OCI-LY7 (cell line): ENCODE results near the gene IL6R. TPM values are rescaled to one million over a fixed set of nuclear protein-coding genes. Genes with fewer than 3 reads are reported as not detected.

Source experiments
- BruUV-seq: library from RNA; stranded (reverse); fragments of 400-500 nt; replicated peaks from 2 replicates; lab custom pipeline; 2021; lab: Mats Ljungman, UMichigan
- CTCF ChIA-PET: fragments of 300-600 bp; sonication (Branson Sonifier 250); formaldehyde crosslinking; loops from one replicate; lab custom pipeline; 2022; ENCODE audit warnings: antibody characterized with exemption; ENCODE audit not compliant: unreplicated experiment; lab: Charles Lee
- POLR2A ChIA-PET: fragments of 300-600 bp; sonication (Branson Sonifier 250); formaldehyde crosslinking; loops from one replicate; lab custom pipeline; 2022; ENCODE audit warnings: antibody characterized with exemption; lab: Charles Lee
- DNase-seq: peaks from one replicate; pipeline ENCODE4 v3.0.0-alpha.2; 2015; ENCODE audit warnings: low spot score
- H2AFZ ChIP-seq: fragments of 200-600 bp; sonication (generic), shearing (Covaris generic); 2 replicates; pipeline ENCODE4 v1.6.1; 2014; ENCODE audit warnings: mild to moderate bottlenecking, antibody characterized with exemption, low read length, moderate library complexity
- H3K27ac ChIP-seq: fragments of 200-600 bp; sonication (generic); 2 replicates; pipeline ENCODE4 v1.5.1; 2014; ENCODE audit warnings: mixed run types, low read depth, mild to moderate bottlenecking, moderate library complexity, low read length, inconsistent platforms; ENCODE audit not compliant: poor library complexity, severe bottlenecking
- H3K36me3 ChIP-seq: fragments of 200-600 bp; sonication (generic); 2 replicates; pipeline ENCODE4 v1.6.1; 2014; ENCODE audit warnings: mild to moderate bottlenecking, antibody characterized with exemption, low read length, moderate library complexity, mixed read lengths; ENCODE audit not compliant: insufficient read depth
- H3K4me1 ChIP-seq: fragments of 200-600 bp; sonication (generic); 2 replicates; pipeline ENCODE4 v1.5.1; 2014; ENCODE audit warnings: mild to moderate bottlenecking, low read length; ENCODE audit not compliant: insufficient read depth, poor library complexity, severe bottlenecking
- H3K4me2 ChIP-seq: fragments of 200-600 bp; sonication (generic); 2 replicates; pipeline ENCODE4 v1.6.1; 2014; ENCODE audit warnings: mild to moderate bottlenecking, low read length
- H3K4me3 ChIP-seq: fragments of 200-600 bp; sonication (generic); 2 replicates; pipeline ENCODE4 v1.5.1; 2014; ENCODE audit warnings: mild to moderate bottlenecking, low read depth, low read length; ENCODE audit not compliant: poor library complexity, severe bottlenecking
- H3K79me2 ChIP-seq: fragments of 200-600 bp; sonication (generic); 2 replicates; pipeline ENCODE4 v1.6.1; 2016; ENCODE audit warnings: low read depth, mild to moderate bottlenecking, low read length, moderate library complexity, mixed read lengths; ENCODE audit not compliant: insufficient read depth
- H3K9me2 ChIP-seq: fragments of 200-600 bp; sonication (generic); 2 replicates; pipeline ENCODE4 v1.6.1; 2016; ENCODE audit warnings: mild to moderate bottlenecking, low read length, mixed read lengths; ENCODE audit not compliant: insufficient read depth
- H3K9me3 ChIP-seq: fragments of 200-600 bp; sonication (generic); 2 replicates; pipeline ENCODE4 v1.6.1; 2014; ENCODE audit warnings: mild to moderate bottlenecking, mixed run types, low read length, mixed read lengths
- H4K20me1 ChIP-seq: fragments of 200-600 bp; sonication (generic); 2 replicates; pipeline ENCODE4 v1.6.1; 2014; ENCODE audit warnings: mild to moderate bottlenecking, antibody characterized with exemption, low read length, moderate library complexity, mixed read lengths; ENCODE audit not compliant: insufficient read depth
- EZH2phosphoT487 ChIP-seq: fragments of 200-600 bp; sonication (generic); IDR thresholded peaks from 2 replicates; pipeline ENCODE4 v1.6.1; 2018; ENCODE audit warnings: low read depth, borderline replicate concordance, mild to moderate bottlenecking, mixed run types, antibody characterized with exemption, low read length, moderate library complexity, mixed read lengths
- intact Hi-C: fragments of 100-400 bp; cut with micrococcal nuclease; formaldehyde crosslinking; loops from one replicate; pipeline ENCODE4 v1.10.0; 2022; ENCODE audit not compliant: unreplicated experiment
- total RNA-seq, 2 experiments: library from RNA; depleted of rRNA in 1 of 2; stranded (reverse); fragments of >200 nt in 1 of 2; shearing (Covaris generic) in 1 of 2; gene quantifications; 2 replicates each; pipeline ENCODE4 v1.2.3, GENCODE V29; 2014 to 2022
- TF ChIP-seq, protein P1 (sequence below): fragments of 200-600 bp; sonication (generic); conservative IDR thresholded peaks from 2 replicates; pipeline ENCODE4 v1.5.1; 2014; ENCODE audit warnings: mild to moderate bottlenecking, antibody characterized with exemption, low read length, moderate library complexity, mixed read lengths

The IL6R gene
- total RNA-seq, 2 experiments from 2014 or later, result not detected

DNA sequence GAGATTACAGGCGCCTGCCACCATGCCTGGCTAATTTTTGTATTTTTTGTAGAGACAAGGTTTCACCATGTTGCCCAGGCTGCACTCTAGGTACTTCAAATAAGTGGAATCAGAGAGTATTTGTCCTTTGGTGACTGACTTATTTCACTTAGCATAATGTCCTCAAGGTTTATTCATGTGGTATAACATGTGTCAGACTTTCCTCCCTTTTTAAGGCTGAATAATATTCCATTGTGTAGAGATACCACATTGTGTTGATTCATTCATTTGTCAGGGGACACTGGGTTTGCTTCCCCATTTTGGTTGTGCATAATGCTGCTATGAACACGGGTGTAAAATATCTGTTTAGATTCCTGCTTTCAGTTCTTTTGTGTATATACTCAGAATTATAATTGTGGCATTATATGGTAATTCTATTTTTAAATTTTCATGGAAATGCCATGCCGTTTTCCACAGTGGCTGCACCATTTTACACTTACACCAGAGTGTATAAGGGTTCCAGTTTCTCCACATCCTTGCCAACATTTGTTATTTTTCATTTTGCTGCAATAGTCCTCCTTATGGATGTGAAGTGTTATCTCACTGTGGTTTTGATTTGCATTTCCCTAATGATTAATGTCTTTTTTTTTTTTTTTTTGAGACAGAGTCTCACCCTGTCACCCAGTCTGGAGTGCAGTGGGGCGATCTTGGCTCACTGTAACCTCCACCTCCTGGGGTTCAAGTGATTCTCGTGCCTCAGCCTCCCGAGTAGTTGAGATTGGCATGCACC lies 35.1 kb downstream of the IL6R start:
- no peaks in the 10 kb centered on the region for H3K36me3 ChIP-seq
- H4K20me1 ChIP-seq, result no peaks in the 10 kb centered on the region
- H3K9me2 ChIP-seq, result no peaks in the 10 kb centered on the region
- no peak for DNase-seq
- ChIA-PET POLR2A (no interaction called here), CTCF (no interaction called here)
- TF ChIP-seq, protein P1, sequence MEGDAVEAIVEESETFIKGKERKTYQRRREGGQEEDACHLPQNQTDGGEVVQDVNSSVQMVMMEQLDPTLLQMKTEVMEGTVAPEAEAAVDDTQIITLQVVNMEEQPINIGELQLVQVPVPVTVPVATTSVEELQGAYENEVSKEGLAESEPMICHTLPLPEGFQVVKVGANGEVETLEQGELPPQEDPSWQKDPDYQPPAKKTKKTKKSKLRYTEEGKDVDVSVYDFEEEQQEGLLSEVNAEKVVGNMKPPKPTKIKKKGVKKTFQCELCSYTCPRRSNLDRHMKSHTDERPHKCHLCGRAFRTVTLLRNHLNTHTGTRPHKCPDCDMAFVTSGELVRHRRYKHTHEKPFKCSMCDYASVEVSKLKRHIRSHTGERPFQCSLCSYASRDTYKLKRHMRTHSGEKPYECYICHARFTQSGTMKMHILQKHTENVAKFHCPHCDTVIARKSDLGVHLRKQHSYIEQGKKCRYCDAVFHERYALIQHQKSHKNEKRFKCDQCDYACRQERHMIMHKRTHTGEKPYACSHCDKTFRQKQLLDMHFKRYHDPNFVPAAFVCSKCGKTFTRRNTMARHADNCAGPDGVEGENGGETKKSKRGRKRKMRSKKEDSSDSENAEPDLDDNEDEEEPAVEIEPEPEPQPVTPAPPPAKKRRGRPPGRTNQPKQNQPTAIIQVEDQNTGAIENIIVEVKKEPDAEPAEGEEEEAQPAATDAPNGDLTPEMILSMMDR, result no peak
- TF ChIP-seq EZH2phosphoT487, result no peak
- no peak overlapping the region for H3K4me2 ChIP-seq
- no peaks in the 10 kb centered on the region for H3K79me2 ChIP-seq
- no peak overlapping the region for H3K4me3 ChIP-seq
- BruUV-seq, result no TSS peak
- no peak overlapping the region for H2AFZ ChIP-seq
- no peaks in the 10 kb centered on the region for H3K9me3 ChIP-seq
- intact Hi-C loops, result no loop called here
- no peak overlapping the region for H3K27ac ChIP-seq
- no peaks in the 10 kb centered on the region for H3K4me1 ChIP-seq

DNA sequence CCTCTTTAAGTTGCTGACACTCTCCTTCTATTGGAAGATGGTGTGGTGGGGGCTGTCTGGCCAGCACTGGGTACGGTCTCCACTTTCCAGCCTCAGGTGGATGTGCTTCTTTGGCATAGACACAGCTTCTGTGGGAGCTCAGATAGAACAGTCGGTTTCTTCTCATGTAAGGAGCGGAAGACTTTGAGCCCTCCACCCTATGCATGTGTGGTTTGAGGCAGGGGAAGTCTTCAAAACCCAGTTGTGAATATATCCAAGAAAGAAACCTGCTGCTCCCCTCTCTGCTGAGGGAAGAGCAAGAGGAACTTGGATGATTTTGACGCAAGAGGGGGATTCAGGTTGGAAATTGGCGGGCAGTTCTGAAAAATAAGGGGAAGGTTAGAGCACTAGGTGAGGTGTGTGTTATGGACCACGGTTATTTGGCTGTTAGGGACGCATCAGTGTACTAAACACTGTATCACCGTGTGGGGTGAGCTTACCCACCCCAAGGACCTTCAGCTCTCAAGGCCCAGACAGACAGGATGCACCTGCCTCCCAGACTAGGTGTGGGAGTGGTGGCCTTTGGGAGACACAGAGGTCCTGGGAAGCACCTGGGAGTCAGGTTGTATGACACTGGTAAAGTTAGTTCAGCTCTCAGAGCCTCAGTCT lies 36.2 kb downstream of the IL6R start:
- Histone ChIP-seq H4K20me1 (no peaks in the 10 kb centered on the region), H3K4me2 (no peak overlapping the region), H3K27ac (no peak overlapping the region), H3K9me2 (no peaks in the 10 kb centered on the region), H3K4me1 (no peaks in the 10 kb centered on the region), H3K36me3 (no peaks in the 10 kb centered on the region), H3K79me2 (no peaks in the 10 kb centered on the region), H2AFZ (no peak overlapping the region), H3K9me3 (no peaks in the 10 kb centered on the region), H3K4me3 (no peak overlapping the region)
- CTCF ChIA-PET, result no interaction called here
- no peak for TF ChIP-seq EZH2phosphoT487
- TF ChIP-seq, protein P1, result no peak
- no peak for DNase-seq
- POLR2A ChIA-PET, result no interaction called here
- no TSS peak for BruUV-seq
- intact Hi-C loops, result no loop called here
